ENCODE data around the gene GATAD2B.

- TF ChIP-seq, protein P1, sequence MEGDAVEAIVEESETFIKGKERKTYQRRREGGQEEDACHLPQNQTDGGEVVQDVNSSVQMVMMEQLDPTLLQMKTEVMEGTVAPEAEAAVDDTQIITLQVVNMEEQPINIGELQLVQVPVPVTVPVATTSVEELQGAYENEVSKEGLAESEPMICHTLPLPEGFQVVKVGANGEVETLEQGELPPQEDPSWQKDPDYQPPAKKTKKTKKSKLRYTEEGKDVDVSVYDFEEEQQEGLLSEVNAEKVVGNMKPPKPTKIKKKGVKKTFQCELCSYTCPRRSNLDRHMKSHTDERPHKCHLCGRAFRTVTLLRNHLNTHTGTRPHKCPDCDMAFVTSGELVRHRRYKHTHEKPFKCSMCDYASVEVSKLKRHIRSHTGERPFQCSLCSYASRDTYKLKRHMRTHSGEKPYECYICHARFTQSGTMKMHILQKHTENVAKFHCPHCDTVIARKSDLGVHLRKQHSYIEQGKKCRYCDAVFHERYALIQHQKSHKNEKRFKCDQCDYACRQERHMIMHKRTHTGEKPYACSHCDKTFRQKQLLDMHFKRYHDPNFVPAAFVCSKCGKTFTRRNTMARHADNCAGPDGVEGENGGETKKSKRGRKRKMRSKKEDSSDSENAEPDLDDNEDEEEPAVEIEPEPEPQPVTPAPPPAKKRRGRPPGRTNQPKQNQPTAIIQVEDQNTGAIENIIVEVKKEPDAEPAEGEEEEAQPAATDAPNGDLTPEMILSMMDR (conservative IDR thresholded peaks at IDR 0.05 in 1 of 2, IDR thresholded peaks at IDR 0.05 in 1 of 2; ENCODE audit: extremely low read depth in 1 of 2, insufficient read depth in 1 of 2, low read depth in 1 of 2, low read length in 2 of 2), result no peak
- TF ChIP-seq EZH2 (IDR thresholded peaks at IDR 0.05; ENCODE audit: borderline replicate concordance, low read length), result no peak
Observed at GRCh38 chr1:153771261-153771660, 151.5 kb downstream of the GATAD2B start.

All from mammary epithelial cell (primary cell).